PC-9 (cell line): ENCODE results near the gene ZSWIM4.

ENCODE experiments used
- CTCF ChIP-seq: fragments of 200-600 bp; sonication (generic); conservative IDR thresholded peaks from 2 replicates; pipeline ENCODE4 v1.6.1; 2017; ENCODE audit warnings: mixed run types, antibody characterized with exemption, mild to moderate bottlenecking, moderate library complexity
- EZH2 ChIP-seq: fragments of 200-600 bp; sonication (generic); IDR thresholded peaks from 2 replicates; pipeline ENCODE4 v1.8.0; 2017; ENCODE audit warnings: antibody characterized with exemption, low read depth

- TF ChIP-seq EZH2, result no peak
- TF ChIP-seq CTCF, result no peak
Measured at GRCh38 chr19:13838435-13839129, 43.3 kb downstream of the ZSWIM4 start.
